HEK293 (cell line): ENCODE results near the gene GPSM1.

Source experiments
- CTCF ChIA-PET: fragments of 350-600 bp; formaldehyde crosslinking; extraction: SDS; loops from one replicate; lab custom pipeline; 2021; ENCODE audit warnings: antibody characterized with exemption; lab: Yijun Ruan, JAX
- POLR2A ChIA-PET: fragments of 300-600 bp; formaldehyde crosslinking; extraction: SDS; loops from one replicate; lab custom pipeline; 2020; ENCODE audit warnings: antibody characterized with exemption, inconsistent platforms; lab: Yijun Ruan, JAX
- H3K27ac ChIP-seq: fragments of 200-500 bp; sonication (Bioruptor generic); 2 replicates; pipeline ENCODE4 v1.5.1; 2014; ENCODE audit warnings: low read depth, low read length, control low read depth, inconsistent platforms; ENCODE audit errors: extremely low read depth
- H3K36me3 ChIP-seq, 2 experiments: fragments of 200-500 bp in 1 of 2; sonication (Bioruptor generic) in 1 of 2; 1 replicate in 1 of 2; 2 replicates in 1 of 2; pipeline ENCODE4 v1.5.1; 2014 to 2017; ENCODE audit warnings: inconsistent platforms in 2 of 2, low read length in 2 of 2; ENCODE audit not compliant: control insufficient read depth in 2 of 2, insufficient read depth in 1 of 2
- H3K4me1 ChIP-seq: fragments of 200-500 bp; sonication (Bioruptor generic); 2 replicates; pipeline ENCODE4 v1.5.1; 2014; ENCODE audit warnings: mild to moderate bottlenecking, low read length, inconsistent platforms; ENCODE audit not compliant: control insufficient read depth, insufficient read depth
- H3K4me3 ChIP-seq: 2 replicates; pipeline ENCODE4 v1.5.1; 2011; ENCODE audit warnings: low read depth, mild to moderate bottlenecking, control low read depth, low read length, moderate library complexity
- H3K9me3 ChIP-seq: fragments of 200-500 bp; sonication (Bioruptor generic); 2 replicates; pipeline ENCODE4 v1.5.1; 2014; ENCODE audit warnings: low read depth, low read length, inconsistent platforms; ENCODE audit not compliant: control insufficient read depth, insufficient read depth
- ATF2 ChIP-seq: fragments of 450-650 bp; formaldehyde crosslinking; IDR thresholded peaks from 2 replicates; pipeline ENCODE4 v1.5.1; 2016; ENCODE audit warnings: missing biosample characterization, missing genetic modification characterization, low read depth
- EGR2 ChIP-seq: fragments of 450-650 bp; formaldehyde crosslinking; IDR thresholded peaks from 2 replicates; pipeline ENCODE4 v1.5.1; 2016; ENCODE audit warnings: low read depth, missing biosample characterization, missing genetic modification characterization
- GLI4 ChIP-seq: fragments of 450-650 bp; formaldehyde crosslinking; IDR thresholded peaks from 2 replicates; pipeline ENCODE4 v1.5.1; 2016; ENCODE audit warnings: missing biosample characterization, missing genetic modification characterization
- HIC1 ChIP-seq: fragments of 450-650 bp; formaldehyde crosslinking; IDR thresholded peaks from 2 replicates; pipeline ENCODE4 v1.5.1; 2016; ENCODE audit warnings: missing biosample characterization, missing genetic modification characterization
- KLF8 ChIP-seq: fragments of 450-650 bp; formaldehyde crosslinking; IDR thresholded peaks from 2 replicates; pipeline ENCODE4 v1.5.1; 2016; ENCODE audit warnings: missing biosample characterization, missing genetic modification characterization
- MYNN ChIP-seq: fragments of 450-650 bp; formaldehyde crosslinking; IDR thresholded peaks from 2 replicates; pipeline ENCODE4 v1.5.1; 2016; ENCODE audit warnings: missing biosample characterization, missing genetic modification characterization, borderline replicate concordance
- RBAK ChIP-seq: fragments of 450-650 bp; formaldehyde crosslinking; IDR thresholded peaks from 2 replicates; pipeline ENCODE4 v1.5.1; 2016; ENCODE audit warnings: missing biosample characterization, missing genetic modification characterization
- SALL2 ChIP-seq: fragments of 450-650 bp; formaldehyde crosslinking; IDR thresholded peaks from 2 replicates; pipeline ENCODE4 v1.5.0; 2017; ENCODE audit warnings: missing biosample characterization, mild to moderate bottlenecking, missing genetic modification characterization, borderline replicate concordance
- SETDB1 ChIP-seq: IDR thresholded peaks from one replicate; pipeline ENCODE4 v1.6.1; 2017; ENCODE audit warnings: mild to moderate bottlenecking, low read length, moderate library complexity, mixed read lengths; ENCODE audit not compliant: insufficient read length
- SP2 ChIP-seq: fragments of 450-650 bp; formaldehyde crosslinking; IDR thresholded peaks from 2 replicates; pipeline ENCODE4 v1.5.1; 2016; ENCODE audit warnings: missing biosample characterization, missing genetic modification characterization
- WT1 ChIP-seq: fragments of 450-650 bp; formaldehyde crosslinking; IDR thresholded peaks from 2 replicates; pipeline ENCODE4 v1.5.1; 2016; ENCODE audit warnings: missing biosample characterization, missing genetic modification characterization
- ZBTB48 ChIP-seq: fragments of 450-650 bp; formaldehyde crosslinking; IDR thresholded peaks from 2 replicates; pipeline ENCODE4 v1.5.1; 2016; ENCODE audit warnings: missing biosample characterization, missing genetic modification characterization
- ZEB2 ChIP-seq: fragments of 450-650 bp; formaldehyde crosslinking; IDR thresholded peaks from 2 replicates; pipeline ENCODE4 v1.5.1; 2016; ENCODE audit warnings: missing biosample characterization, missing genetic modification characterization
- ZFHX2 ChIP-seq: fragments of 450-650 bp; formaldehyde crosslinking; conservative IDR thresholded peaks from 2 replicates; pipeline ENCODE4 v1.5.1; 2016; ENCODE audit warnings: missing biosample characterization, missing genetic modification characterization
- ZNF112 ChIP-seq: fragments of 450-650 bp; formaldehyde crosslinking; IDR thresholded peaks from 2 replicates; pipeline ENCODE4 v1.5.0; 2017; ENCODE audit warnings: missing biosample characterization, missing genetic modification characterization
- ZNF248 ChIP-seq: fragments of 450-650 bp; formaldehyde crosslinking; IDR thresholded peaks from 2 replicates; pipeline ENCODE4 v1.5.1; 2017; ENCODE audit warnings: missing biosample characterization, missing genetic modification characterization
- ZNF311 ChIP-seq: fragments of 450-650 bp; formaldehyde crosslinking; IDR thresholded peaks from 2 replicates; pipeline ENCODE4 v1.5.1; 2017; ENCODE audit warnings: missing biosample characterization, missing genetic modification characterization, borderline replicate concordance
- ZNF335 ChIP-seq: fragments of 450-650 bp; formaldehyde crosslinking; conservative IDR thresholded peaks from 2 replicates; pipeline ENCODE4 v1.5.1; 2016; ENCODE audit warnings: missing biosample characterization, missing genetic modification characterization
- ZNF423 ChIP-seq: fragments of 450-650 bp; formaldehyde crosslinking; IDR thresholded peaks from 2 replicates; pipeline ENCODE4 v1.5.1; 2016; ENCODE audit warnings: missing biosample characterization, missing genetic modification characterization
- ZNF521 ChIP-seq: fragments of 450-650 bp; formaldehyde crosslinking; IDR thresholded peaks from 2 replicates; pipeline ENCODE4 v1.5.1; 2017; ENCODE audit warnings: missing biosample characterization, mild to moderate bottlenecking, missing genetic modification characterization
- ZNF530 ChIP-seq: fragments of 450-650 bp; formaldehyde crosslinking; IDR thresholded peaks from 2 replicates; pipeline ENCODE4 v1.5.1; 2016; ENCODE audit warnings: low read depth, missing biosample characterization, missing genetic modification characterization
- ZNF621 ChIP-seq: fragments of 450-650 bp; formaldehyde crosslinking; IDR thresholded peaks from 2 replicates; pipeline ENCODE4 v1.5.1; 2017; ENCODE audit warnings: missing biosample characterization, missing genetic modification characterization
- ZNF626 ChIP-seq: fragments of 450-650 bp; sonication (Bioruptor Pico); formaldehyde crosslinking; IDR thresholded peaks from 2 replicates; pipeline ENCODE4 v1.5.1; 2018; ENCODE audit warnings: missing biosample characterization, missing genetic modification characterization, inconsistent platforms
- ZNF692 ChIP-seq: fragments of 450-650 bp; formaldehyde crosslinking; IDR thresholded peaks from 2 replicates; pipeline ENCODE4 v1.5.1; 2016; ENCODE audit warnings: missing biosample characterization, missing genetic modification characterization
- ZNF704 ChIP-seq: fragments of 450-650 bp; formaldehyde crosslinking; IDR thresholded peaks from 2 replicates; pipeline ENCODE4 v1.5.1; 2016; ENCODE audit warnings: missing biosample characterization, missing genetic modification characterization
- ZSCAN30 ChIP-seq: fragments of 450-650 bp; IDR thresholded peaks from 2 replicates; pipeline ENCODE4 v1.5.1; 2018; ENCODE audit warnings: missing biosample characterization, mild to moderate bottlenecking, missing genetic modification characterization, moderate library complexity

Gene GPSM1

GRCh38 chr9:136339173-136339957 is 12.0 kb downstream of the GPSM1 start (continued):
- TF ChIP-seq ZSCAN30 (tag by site-specific recombination) (no peak), ZNF311 (tag by site-specific recombination) (no peak), SETDB1 (no peak), ZNF626 (tag by site-specific recombination) (no peak), WT1 (tag by site-specific recombination) (no peak), ZNF692 (tag by site-specific recombination) (no peak)

GRCh38 chr9:136339958-136340310 is 12.6 kb downstream of the GPSM1 start:
- TF ChIP-seq ZNF423 (tag by site-specific recombination) (no peak), MYNN (tag by site-specific recombination) (no peak), ZEB2 (no peak), ATF2 (tag by site-specific recombination) (no peak), HIC1 (tag by site-specific recombination) (no peak; the same call in 1 of the 2 replicates), ZBTB48 (tag by site-specific recombination) (no peak), ZNF248 (no peak), ZNF335 (no peak), ZNF704 (tag by site-specific recombination) (no peak), ZNF112 (tag by site-specific recombination) (no peak), ZFHX2 (peak; percentile 87), ZNF530 (no peak), ZNF621 (tag by site-specific recombination) (no peak), KLF8 (tag by site-specific recombination) (peak; percentile 22; the same call in 1 of the 2 replicates), GLI4 (no peak), EGR2 (tag by site-specific recombination) (peak; percentile 83), RBAK (tag by site-specific recombination) (no peak), SP2 (tag by site-specific recombination) (peak; percentile 37; the same call in 1 of the 2 replicates), ZNF521 (tag by site-specific recombination) (no peak), SALL2 (tag by site-specific recombination) (no peak)
- TF ChIP-seq, all 188 proteins: peak for 4
- Histone ChIP-seq H3K27ac (no peak overlapping the region), H3K9me3 (no peaks in the 10 kb centered on the region), H3K4me3 (no peak overlapping the region), H3K36me3 (peaks cover 0 to 62% of the 10 kb centered on the region in 2 experiments; a peak in 1 of 3 replicates), H3K4me1 (no peaks in the 10 kb centered on the region)
- ChIA-PET CTCF (interaction anchor here (0.6 to 2.2 kb wide), 20 partner anchors 10 to 145 kb away, joined by 3 to 23 read pairs (median 5); partner anchors contain the start of gene DNLZ), POLR2A (interaction anchor here (1.2 kb wide), 1 partner anchor 23 kb away, joined by 6 read pairs; no protein-coding TSS in a partner anchor)
